ENCODE measurements around the gene FTO. TPM values are rescaled to one million over a fixed set of nuclear protein-coding genes. Genes with fewer than 3 reads are reported as not detected.
A peak's percentile ranks its signal among the peaks of the same experiment; 100 is the strongest.

FTO gene
- total and polyA plus RNA-seq, 5 donors from 2014 or later, result 58.6 to 97.6 (median 93.4) TPM

GRCh38 chr16:54115558-54115957 lies 411.6 kb downstream of the FTO start:
- no peak overlapping the region for H3K27ac ChIP-seq (ENCODE audit: insufficient read depth, low read length, poor library complexity, severe bottlenecking)
- Mint-ChIP-seq H3K27ac (no peak overlapping the region), H3K4me3 (no peak overlapping the region), H3K9me3 (no peaks in the 10 kb centered on the region), H3K36me3 (peaks cover 57% of the 10 kb centered on the region), H3K4me1 (no peaks in the 10 kb centered on the region), H3K27me3 (no peaks in the 10 kb centered on the region)
- ATAC-seq (ENCODE audit: low read depth in 2 of 2), result no peak
- no peaks in the 10 kb centered on the region for H3K9me3 ChIP-seq (ENCODE audit: control insufficient read depth in 2 of 2, low read length in 2 of 2)
- H3K4me3 ChIP-seq (ENCODE audit: low read depth, low read length), result no peak overlapping the region
- no peaks in the 10 kb centered on the region for H3K27me3 ChIP-seq (ENCODE audit: control insufficient read depth, insufficient read depth, low read length)
- H3K4me1 ChIP-seq (ENCODE audit: control insufficient read depth, insufficient read depth, low read length, poor library complexity, severe bottlenecking), result no peaks in the 10 kb centered on the region
- peaks cover 24% of the 10 kb centered on the region for H3K36me3 ChIP-seq (ENCODE audit: control insufficient read depth, insufficient read depth, low read length)
- DNase-seq, result no peak

DNA sequence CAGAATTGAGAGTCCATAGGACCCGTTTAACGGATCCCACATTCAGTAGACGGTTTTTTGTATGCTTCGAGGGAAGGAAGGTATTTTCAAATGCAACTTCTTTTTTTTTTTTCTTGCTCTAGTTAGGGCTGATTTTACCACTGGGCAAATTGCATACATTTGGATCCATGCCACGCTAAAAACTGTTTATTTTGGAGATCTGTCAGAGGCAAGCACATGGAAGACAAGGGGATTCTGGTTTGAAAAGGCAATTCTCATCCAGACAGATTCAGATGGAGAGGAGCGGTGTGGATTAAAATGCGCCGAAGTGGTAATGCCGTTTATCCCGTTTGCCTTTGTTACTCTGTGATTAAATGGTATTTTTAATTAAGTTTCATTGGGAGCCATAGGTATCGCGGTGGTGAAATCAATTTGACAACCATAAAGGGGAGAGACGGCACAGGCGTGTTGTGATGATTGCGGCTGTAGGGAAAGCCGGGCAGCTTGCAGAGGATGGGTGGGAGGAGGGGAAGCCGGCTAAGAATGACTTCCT lies 412.2 kb downstream of the FTO start:
- H3K27me3 ChIP-seq (ENCODE audit: control insufficient read depth, insufficient read depth, low read length), result no peaks in the 10 kb centered on the region
- H3K4me3 ChIP-seq (ENCODE audit: low read depth, low read length), result no peak overlapping the region
- H3K27me3 Mint-ChIP-seq, result no peaks in the 10 kb centered on the region
- no peaks in the 10 kb centered on the region for H3K4me1 ChIP-seq (ENCODE audit: control insufficient read depth, insufficient read depth, low read length, poor library complexity, severe bottlenecking)
- H3K27ac ChIP-seq (ENCODE audit: insufficient read depth, low read length, poor library complexity, severe bottlenecking), result no peak overlapping the region
- peak overlapping the region in 1 of 4 donors; percentile 43 for H3K4me3 Mint-ChIP-seq
- no peaks in the 10 kb centered on the region for H3K9me3 ChIP-seq (ENCODE audit: control insufficient read depth in 2 of 2, low read length in 2 of 2)
- H3K9me3 Mint-ChIP-seq, result no peaks in the 10 kb centered on the region
- H3K27ac Mint-ChIP-seq, result no peak overlapping the region
- ATAC-seq (ENCODE audit: low read depth in 2 of 2), result no peak
- peaks cover 54% of the 10 kb centered on the region for H3K36me3 Mint-ChIP-seq
- no peak for DNase-seq
- no peaks in the 10 kb centered on the region for H3K4me1 Mint-ChIP-seq
- peaks cover 24% of the 10 kb centered on the region for H3K36me3 ChIP-seq (ENCODE audit: control insufficient read depth, insufficient read depth, low read length)

GRCh38 chr16:54118846-54119245 lies 414.9 kb downstream of the FTO start:
- H3K27me3 Mint-ChIP-seq, result no peaks in the 10 kb centered on the region
- no peak overlapping the region for H3K4me3 ChIP-seq (ENCODE audit: low read depth, low read length)
- no peaks in the 10 kb centered on the region for H3K9me3 Mint-ChIP-seq
- ATAC-seq (ENCODE audit: low read depth in 2 of 2) (no peak), DNase-seq (no peak)
- no peaks in the 10 kb centered on the region for H3K9me3 ChIP-seq (ENCODE audit: control insufficient read depth in 2 of 2, low read length in 2 of 2)
- no peaks in the 10 kb centered on the region for H3K4me1 ChIP-seq (ENCODE audit: control insufficient read depth, insufficient read depth, low read length, poor library complexity, severe bottlenecking)
- H3K27ac ChIP-seq (ENCODE audit: insufficient read depth, low read length, poor library complexity, severe bottlenecking), result no peak overlapping the region
- H3K27me3 ChIP-seq (ENCODE audit: control insufficient read depth, insufficient read depth, low read length), result no peaks in the 10 kb centered on the region
- H3K36me3 Mint-ChIP-seq, result peaks cover 34% of the 10 kb centered on the region
- H3K36me3 ChIP-seq (ENCODE audit: control insufficient read depth, insufficient read depth, low read length), result peaks cover 5% of the 10 kb centered on the region
- no peak overlapping the region for H3K4me3 Mint-ChIP-seq
- H3K4me1 Mint-ChIP-seq, result no peaks in the 10 kb centered on the region
- H3K27ac Mint-ChIP-seq, result no peak overlapping the region

DNA sequence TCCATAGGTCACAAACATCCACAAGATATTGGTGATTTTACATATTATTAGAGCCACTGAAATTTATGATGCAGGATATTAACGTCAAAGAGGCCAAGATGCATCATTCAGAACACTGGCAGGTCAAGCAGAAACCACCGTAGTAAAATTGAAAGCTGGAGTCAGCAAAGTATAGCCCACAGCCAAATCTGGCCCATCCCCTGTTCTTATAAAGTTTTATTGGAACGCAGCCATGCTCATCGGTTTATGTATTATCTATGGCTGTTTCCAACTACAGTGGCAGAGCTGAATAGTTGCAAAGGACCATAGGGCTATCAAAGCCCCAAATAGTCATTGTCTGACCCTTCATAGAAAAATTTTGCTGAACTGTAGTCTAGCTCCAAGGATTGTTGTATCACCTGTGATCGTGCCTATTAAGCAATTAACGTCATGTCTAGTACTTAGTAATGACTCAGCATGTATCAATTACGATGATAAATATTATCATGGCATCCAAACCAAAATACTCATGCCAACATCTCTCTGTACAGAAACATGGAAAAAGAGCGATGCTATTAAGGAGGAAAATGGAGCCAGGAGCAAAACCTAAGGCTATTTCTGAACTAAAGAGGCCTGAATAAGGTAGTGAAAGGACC lies 417.0 kb downstream of the FTO start:
- Histone ChIP-seq H3K4me3 (ENCODE audit: low read depth, low read length) (no peak overlapping the region), H3K27ac (ENCODE audit: insufficient read depth, low read length, poor library complexity, severe bottlenecking) (no peak overlapping the region), H3K27me3 (ENCODE audit: control insufficient read depth, insufficient read depth, low read length) (no peaks in the 10 kb centered on the region), H3K4me1 (ENCODE audit: control insufficient read depth, insufficient read depth, low read length, poor library complexity, severe bottlenecking) (no peaks in the 10 kb centered on the region), H3K9me3 (ENCODE audit: control insufficient read depth in 2 of 2, low read length in 2 of 2) (no peaks in the 10 kb centered on the region), H3K36me3 (ENCODE audit: control insufficient read depth, insufficient read depth, low read length) (no peaks in the 10 kb centered on the region)
- ATAC-seq (ENCODE audit: low read depth in 2 of 2), result no peak
- H3K27ac Mint-ChIP-seq, result no peak overlapping the region
- DNase-seq, result no peak
- H3K4me1 Mint-ChIP-seq, result no peaks in the 10 kb centered on the region
- H3K4me3 Mint-ChIP-seq, result no peak overlapping the region
- no peaks in the 10 kb centered on the region for H3K27me3 Mint-ChIP-seq
- peaks cover 18% of the 10 kb centered on the region for H3K36me3 Mint-ChIP-seq
- H3K9me3 Mint-ChIP-seq, result no peaks in the 10 kb centered on the region

DNA sequence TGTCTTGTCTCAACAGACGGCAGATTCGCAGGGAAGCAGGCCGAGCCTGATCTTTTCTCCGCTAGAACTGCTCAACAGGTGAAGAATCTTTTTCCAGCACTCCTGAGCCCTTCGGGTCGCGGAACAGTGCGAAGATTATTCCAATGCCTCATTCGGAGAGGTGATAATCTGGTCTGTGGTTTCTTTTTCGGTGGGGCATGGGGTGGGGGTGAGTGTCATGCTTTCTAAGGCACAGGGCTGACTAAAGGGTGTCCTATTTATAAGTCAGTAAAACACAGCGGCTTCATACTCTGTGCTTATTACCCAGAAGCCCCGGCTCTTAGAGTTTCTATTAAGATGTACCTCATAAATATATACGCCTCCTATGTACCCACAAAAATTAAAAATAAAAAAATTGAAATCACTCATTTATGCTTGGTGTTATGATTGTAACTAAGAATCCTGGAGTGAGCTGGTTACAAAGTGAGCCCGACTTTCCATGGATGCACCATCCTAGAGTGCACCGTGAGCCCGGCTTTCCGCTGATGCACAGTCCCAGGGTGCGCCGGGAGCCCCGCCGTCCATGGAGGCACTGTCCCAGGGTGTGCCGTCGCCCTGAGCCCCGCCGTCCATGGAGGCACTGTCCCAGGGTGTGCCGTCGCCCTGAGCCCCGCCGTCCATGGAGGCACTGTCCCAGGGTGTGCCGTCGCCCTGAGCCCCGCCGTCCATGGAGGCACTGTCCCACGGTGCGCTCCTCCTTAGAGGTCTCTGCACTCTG lies 417.8 kb downstream of the FTO start:
- Histone ChIP-seq H3K4me1 (ENCODE audit: control insufficient read depth, insufficient read depth, low read length, poor library complexity, severe bottlenecking) (no peaks in the 10 kb centered on the region), H3K27me3 (ENCODE audit: control insufficient read depth, insufficient read depth, low read length) (no peaks in the 10 kb centered on the region), H3K27ac (ENCODE audit: insufficient read depth, low read length, poor library complexity, severe bottlenecking) (no peak overlapping the region), H3K36me3 (ENCODE audit: control insufficient read depth, insufficient read depth, low read length) (no peaks in the 10 kb centered on the region), H3K9me3 (ENCODE audit: control insufficient read depth in 2 of 2, low read length in 2 of 2) (no peaks in the 10 kb centered on the region), H3K4me3 (ENCODE audit: low read depth, low read length) (no peak overlapping the region)
- Mint-ChIP-seq H3K27me3 (no peaks in the 10 kb centered on the region), H3K36me3 (peaks cover 18% of the 10 kb centered on the region), H3K4me3 (no peak overlapping the region), H3K4me1 (no peaks in the 10 kb centered on the region), H3K9me3 (no peaks in the 10 kb centered on the region), H3K27ac (no peak overlapping the region)
- ATAC-seq (ENCODE audit: low read depth in 2 of 2) (no peak), DNase-seq (no peak)

GRCh38 chr16:54123766-54124165 lies 419.8 kb downstream of the FTO start:
- Mint-ChIP-seq H3K4me3 (no peak overlapping the region), H3K9me3 (no peaks in the 10 kb centered on the region), H3K4me1 (peaks cover 0 to 4% (median 1%) of the 10 kb centered on the region in 4 donors), H3K27ac (no peak overlapping the region), H3K27me3 (no peaks in the 10 kb centered on the region), H3K36me3 (peaks cover 3% of the 10 kb centered on the region)
- Histone ChIP-seq H3K27ac (ENCODE audit: insufficient read depth, low read length, poor library complexity, severe bottlenecking) (no peak overlapping the region), H3K4me3 (ENCODE audit: low read depth, low read length) (no peak overlapping the region), H3K4me1 (ENCODE audit: control insufficient read depth, insufficient read depth, low read length, poor library complexity, severe bottlenecking) (no peaks in the 10 kb centered on the region), H3K9me3 (ENCODE audit: control insufficient read depth in 2 of 2, low read length in 2 of 2) (no peaks in the 10 kb centered on the region), H3K36me3 (ENCODE audit: control insufficient read depth, insufficient read depth, low read length) (no peaks in the 10 kb centered on the region), H3K27me3 (ENCODE audit: control insufficient read depth, insufficient read depth, low read length) (no peaks in the 10 kb centered on the region)
- ATAC-seq (ENCODE audit: low read depth in 2 of 2), result no peak
- no peak for DNase-seq

DNA sequence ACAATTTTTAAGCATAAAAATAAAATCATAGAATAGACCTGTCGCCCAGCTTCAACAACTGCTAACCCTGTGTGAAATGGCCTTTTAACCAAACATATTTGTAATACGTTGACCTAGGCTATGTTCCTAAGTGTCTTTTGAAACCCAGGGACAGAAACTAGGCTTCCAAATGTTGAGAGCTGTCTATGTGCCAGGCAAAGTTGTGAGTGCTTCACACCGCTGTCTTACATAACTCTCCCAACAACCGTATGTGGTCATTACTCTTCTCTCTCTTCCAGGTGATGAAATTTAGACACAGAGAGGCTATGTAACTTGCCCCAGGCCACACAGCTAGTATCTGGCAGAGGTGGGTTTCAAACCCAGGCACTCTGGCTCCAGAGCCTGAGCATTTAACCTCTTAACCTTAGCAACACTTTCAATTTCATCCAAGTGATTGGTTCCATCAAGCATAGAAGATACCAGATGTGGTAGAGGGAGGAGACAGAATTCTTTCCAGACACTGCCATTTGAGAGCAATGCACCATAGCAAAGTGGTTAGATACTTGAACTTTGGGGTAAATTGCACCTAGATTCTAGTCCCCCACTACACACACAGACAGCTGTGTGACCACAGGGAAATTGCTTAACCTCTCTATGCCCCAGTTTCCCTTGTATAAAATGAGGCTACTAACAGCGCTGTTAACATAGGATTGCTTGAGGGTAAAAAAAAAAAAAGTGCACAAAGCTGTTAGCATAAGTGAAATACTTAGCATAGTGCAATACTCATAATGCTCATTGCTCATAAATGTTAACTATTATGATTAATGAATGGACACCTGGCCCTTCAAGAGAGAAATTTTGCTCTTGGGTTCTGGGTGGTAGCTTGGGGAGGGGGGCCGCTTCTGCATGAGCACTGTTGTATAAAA lies 422.0 kb downstream of the FTO start:
- Histone ChIP-seq H3K9me3 (ENCODE audit: control insufficient read depth in 2 of 2, low read length in 2 of 2) (no peaks in the 10 kb centered on the region), H3K36me3 (ENCODE audit: control insufficient read depth, insufficient read depth, low read length) (no peaks in the 10 kb centered on the region), H3K4me3 (ENCODE audit: low read depth, low read length) (no peak overlapping the region), H3K4me1 (ENCODE audit: control insufficient read depth, insufficient read depth, low read length, poor library complexity, severe bottlenecking) (no peaks in the 10 kb centered on the region), H3K27ac (ENCODE audit: insufficient read depth, low read length, poor library complexity, severe bottlenecking) (no peak overlapping the region), H3K27me3 (ENCODE audit: control insufficient read depth, insufficient read depth, low read length) (no peaks in the 10 kb centered on the region)
- Mint-ChIP-seq H3K27me3 (no peaks in the 10 kb centered on the region), H3K4me3 (no peak overlapping the region), H3K9me3 (peaks cover 0 to 8% (median 0%) of the 10 kb centered on the region in 7 donors), H3K27ac (no peak overlapping the region), H3K36me3 (peaks cover 3% of the 10 kb centered on the region), H3K4me1 (peaks cover 0 to 4% (median 1%) of the 10 kb centered on the region in 4 donors)
- ATAC-seq (ENCODE audit: low read depth in 2 of 2) (no peak), DNase-seq (no peak)

All from CD4-positive, CD25-positive, alpha-beta regulatory T cell (primary cell).